ENCODE measurements around the gene CLEC4C. TPM values are rescaled to one million over a fixed set of nuclear protein-coding genes. Genes with fewer than 3 reads are reported as not detected.
"Not testable (repeated sequence)": the region's sequence is repeated elsewhere in the genome, so short reads cannot be mapped to it uniquely, and the experiment has no call there.

CLEC4C gene
- total RNA-seq, 6 experiments from 2014 or later: not detected

GRCh38 chr12:7732993-7733392 lies 14.2 kb downstream of the CLEC4C start:
- WGBS (ENCODE audit: insufficient coverage, low coverage, low lambda C conversion rate, missing lambda C conversion rate): 38% methylated on average over 3 of the region's 3 CpGs
- no peaks in the 10 kb centered on the region for H3K27me3 ChIP-seq
- no peak overlapping the region for H3K27ac ChIP-seq
- no peaks in the 10 kb centered on the region for H3K4me1 ChIP-seq
- TF ChIP-seq CTCF (IDR thresholded peaks at IDR 0.05) (no peak), POLR2A (IDR thresholded peaks at IDR 0.05) (no peak)
- H3K9me3 ChIP-seq: no peaks in the 10 kb centered on the region
- no peak overlapping the region for H3K4me3 ChIP-seq
- intact Hi-C loops (cut with DNase I): no loop called here
- DNase-seq: no peak
- no peaks in the 10 kb centered on the region for H3K36me3 ChIP-seq
- ATAC-seq: no peak

- H3K27me3 ChIP-seq: no peaks in the 10 kb centered on the region
- H3K27ac ChIP-seq: no peak overlapping the region
- no peak for TF ChIP-seq POLR2A (IDR thresholded peaks at IDR 0.05)
- no peak for TF ChIP-seq CTCF (IDR thresholded peaks at IDR 0.05)
- no peak for DNase-seq
- no peak for ATAC-seq
- H3K36me3 ChIP-seq: no peaks in the 10 kb centered on the region
- intact Hi-C loops (cut with DNase I): no loop called here
- no peaks in the 10 kb centered on the region for H3K9me3 ChIP-seq
- WGBS (ENCODE audit: insufficient coverage, low coverage, low lambda C conversion rate, missing lambda C conversion rate): 33% methylated on average over 4 of the region's 5 CpGs
- H3K4me3 ChIP-seq: no peak overlapping the region
- no peaks in the 10 kb centered on the region for H3K4me1 ChIP-seq
These were observed 15.7 kb downstream of the CLEC4C start for GRCh38 chr12:7731486-7731885.

- H3K9me3 ChIP-seq; ATAC-seq; H3K36me3 ChIP-seq; H3K27ac ChIP-seq; H3K27me3 ChIP-seq; H3K4me1 ChIP-seq; H3K4me3 ChIP-seq; intact Hi-C loops (cut with DNase I); DNase-seq: not testable (repeated sequence)
These were observed 16.2 kb downstream of the CLEC4C start for GRCh38 chr12:7730984-7731383.

GRCh38 chr12:7729746-7730145 lies 17.4 kb downstream of the CLEC4C start:
- no peaks in the 10 kb centered on the region for H3K4me1 ChIP-seq
- intact Hi-C loops (cut with DNase I): no loop called here
- TF ChIP-seq POLR2A (IDR thresholded peaks at IDR 0.05) (no peak), CTCF (IDR thresholded peaks at IDR 0.05) (no peak)
- H3K27me3 ChIP-seq: no peaks in the 10 kb centered on the region
- H3K27ac ChIP-seq: no peak overlapping the region
- ATAC-seq (no peak), DNase-seq (no peak)
- no peak overlapping the region for H3K4me3 ChIP-seq
- H3K9me3 ChIP-seq: no peaks in the 10 kb centered on the region
- WGBS (ENCODE audit: insufficient coverage, low coverage, low lambda C conversion rate, missing lambda C conversion rate): 9% methylated on average over 4 of the region's 4 CpGs
- H3K36me3 ChIP-seq: no peaks in the 10 kb centered on the region

- Histone ChIP-seq H3K9me3 (no peaks in the 10 kb centered on the region), H3K4me3 (no peak overlapping the region), H3K27ac (no peak overlapping the region), H3K36me3 (no peaks in the 10 kb centered on the region), H3K4me1 (no peaks in the 10 kb centered on the region), H3K27me3 (no peaks in the 10 kb centered on the region)
- no peak for ATAC-seq
- intact Hi-C loops (cut with DNase I): no loop called here
- no peak for DNase-seq
- 62% methylated on average over 3 of the region's 3 CpGs for WGBS (ENCODE audit: insufficient coverage, low coverage, low lambda C conversion rate, missing lambda C conversion rate)
- no peak for TF ChIP-seq CTCF (IDR thresholded peaks at IDR 0.05)
- TF ChIP-seq POLR2A (IDR thresholded peaks at IDR 0.05): no peak
These were observed 23.2 kb downstream of the CLEC4C start for GRCh38 chr12:7723926-7724325.

Data from right lobe of liver (tissue), 6 donors.